Vagina (tissue), 2 donors: ENCODE results near the gene ERN1. TPM values are rescaled to one million over a fixed set of nuclear protein-coding genes. Genes with fewer than 3 reads are reported as not detected.

Source experiments
- DNase-seq, 2 donors: peaks; one replicate each; pipeline ENCODE4 v3.0.0-alpha.2; 2017; ENCODE audit errors: extremely low spot score in 2 of 2
- H3K27ac ChIP-seq: fragments of 200-600 bp; sonication (generic); one replicate; pipeline ENCODE4 v1.5.1; 2019
- H3K27me3 ChIP-seq: fragments of 200-600 bp; sonication (generic); one replicate; pipeline ENCODE4 v1.5.1; 2019
- H3K36me3 ChIP-seq, 2 donors: fragments of 200-600 bp; sonication (generic); one replicate each; pipeline ENCODE4 v1.5.1; 2017 to 2019
- H3K4me1 ChIP-seq: fragments of 200-600 bp; sonication (generic); one replicate; pipeline ENCODE4 v1.5.1; 2019
- H3K4me3 ChIP-seq, 2 donors: fragments of 200-600 bp; sonication (generic); 1 replicate in 1 of 2; 2 replicates in 1 of 2; pipeline ENCODE4 v1.5.1; 2016 to 2019
- H3K9me3 ChIP-seq: fragments of 200-600 bp; sonication (generic); one replicate; pipeline ENCODE4 v1.5.1; 2019
- POLR2A ChIP-seq, 2 donors: fragments of 450-650 bp; IDR thresholded peaks; one replicate each; pipeline ENCODE4 v1.6.1; 2017; ENCODE audit warnings: antibody characterized with exemption in 2 of 2, mild to moderate bottlenecking in 2 of 2, moderate library complexity in 2 of 2
- POLR2AphosphoS5 ChIP-seq, 2 donors: sonication (generic); formaldehyde crosslinking; IDR thresholded peaks; one replicate each; pipeline ENCODE4 v1.9.0; 2017; ENCODE audit warnings: antibody characterized with exemption in 2 of 2, mild to moderate bottlenecking in 2 of 2, low read depth in 1 of 2; ENCODE audit not compliant: insufficient read depth in 1 of 2
- intact Hi-C: fragments of 100-400 bp; cut with DNase I; formaldehyde crosslinking; loops from one replicate; pipeline ENCODE4 v1.15.1; 2023
- total RNA-seq: library from RNA; depleted of rRNA; stranded (reverse); fragments of >200 nt; gene quantifications from one replicate; pipeline ENCODE4 v1.2.3, GENCODE V29; 2016
- TF ChIP-seq, protein P1 (sequence below), 3 experiments: fragments of 450-650 bp in 2 of 3; fragments of 200-600 bp in 1 of 3; sonication (generic) in 1 of 3; IDR thresholded peaks; one replicate each; pipeline ENCODE4 v1.5.1; 2017 to 2019; ENCODE audit warnings: antibody characterized with exemption in 3 of 3, mild to moderate bottlenecking in 2 of 3, moderate library complexity in 2 of 3

The ERN1 gene
- total RNA-seq, 1 donor from 2014 or later: 31.4 TPM

DNA sequence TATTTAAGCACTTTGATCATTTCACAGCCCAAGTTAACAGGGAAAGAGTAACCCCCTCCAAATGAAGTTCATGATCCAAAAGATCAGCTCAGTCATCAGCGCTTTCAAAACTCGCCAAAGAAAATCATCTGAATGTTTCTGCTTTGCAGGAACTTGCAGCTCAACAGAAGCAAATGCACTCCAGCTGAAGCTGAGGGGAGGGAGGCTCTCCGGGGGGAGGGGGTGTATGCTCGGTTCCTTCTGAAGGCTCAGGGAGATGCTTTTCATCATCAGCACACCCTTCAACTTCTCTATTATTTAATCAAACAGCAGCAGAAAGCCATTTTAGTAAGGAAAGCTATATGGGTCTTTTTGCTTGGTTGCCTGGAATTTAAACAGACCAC, 24.4 kb upstream of the ERN1 start:
- intact Hi-C loops: no loop called here
- Histone ChIP-seq H3K4me3 (no peak overlapping the region), H3K4me1 (peaks cover 36% of the 10 kb centered on the region), H3K27me3 (no peaks in the 10 kb centered on the region), H3K27ac (peak overlapping the region; percentile 56), H3K9me3 (no peaks in the 10 kb centered on the region), H3K36me3 (peaks cover 0 to 10% of the 10 kb centered on the region in 2 donors)
- DNase-seq: no peak
- TF ChIP-seq, protein P1, sequence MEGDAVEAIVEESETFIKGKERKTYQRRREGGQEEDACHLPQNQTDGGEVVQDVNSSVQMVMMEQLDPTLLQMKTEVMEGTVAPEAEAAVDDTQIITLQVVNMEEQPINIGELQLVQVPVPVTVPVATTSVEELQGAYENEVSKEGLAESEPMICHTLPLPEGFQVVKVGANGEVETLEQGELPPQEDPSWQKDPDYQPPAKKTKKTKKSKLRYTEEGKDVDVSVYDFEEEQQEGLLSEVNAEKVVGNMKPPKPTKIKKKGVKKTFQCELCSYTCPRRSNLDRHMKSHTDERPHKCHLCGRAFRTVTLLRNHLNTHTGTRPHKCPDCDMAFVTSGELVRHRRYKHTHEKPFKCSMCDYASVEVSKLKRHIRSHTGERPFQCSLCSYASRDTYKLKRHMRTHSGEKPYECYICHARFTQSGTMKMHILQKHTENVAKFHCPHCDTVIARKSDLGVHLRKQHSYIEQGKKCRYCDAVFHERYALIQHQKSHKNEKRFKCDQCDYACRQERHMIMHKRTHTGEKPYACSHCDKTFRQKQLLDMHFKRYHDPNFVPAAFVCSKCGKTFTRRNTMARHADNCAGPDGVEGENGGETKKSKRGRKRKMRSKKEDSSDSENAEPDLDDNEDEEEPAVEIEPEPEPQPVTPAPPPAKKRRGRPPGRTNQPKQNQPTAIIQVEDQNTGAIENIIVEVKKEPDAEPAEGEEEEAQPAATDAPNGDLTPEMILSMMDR (IDR thresholded peaks at IDR 0.05): no peak
- no peak for TF ChIP-seq POLR2A (IDR thresholded peaks at IDR 0.05)

GRCh38 chr17:64153565-64154312, 23.8 kb upstream of the ERN1 start:
- Histone ChIP-seq H3K27me3 (no peaks in the 10 kb centered on the region), H3K4me3 (no peak overlapping the region), H3K4me1 (peaks cover 32% of the 10 kb centered on the region), H3K36me3 (peaks cover 0 to 10% of the 10 kb centered on the region in 2 donors), H3K27ac (no peak overlapping the region), H3K9me3 (no peaks in the 10 kb centered on the region)
- intact Hi-C loops: no loop called here
- no peak for DNase-seq
- no peak for TF ChIP-seq POLR2AphosphoS5 (IDR thresholded peaks at IDR 0.05; ENCODE audit: insufficient read depth in 1 of 2, low read depth in 1 of 2)
- TF ChIP-seq POLR2A (IDR thresholded peaks at IDR 0.05): no peak
- TF ChIP-seq, protein P1 (IDR thresholded peaks at IDR 0.05): no peak

GRCh38 chr17:64152428-64153125, 22.6 kb upstream of the ERN1 start:
- no peaks in the 10 kb centered on the region for H3K9me3 ChIP-seq
- TF ChIP-seq POLR2AphosphoS5 (IDR thresholded peaks at IDR 0.05; ENCODE audit: insufficient read depth in 1 of 2, low read depth in 1 of 2): no peak
- TF ChIP-seq, protein P1 (IDR thresholded peaks at IDR 0.05): no peak
- TF ChIP-seq POLR2A (IDR thresholded peaks at IDR 0.05): no peak
- H3K27ac ChIP-seq: no peak overlapping the region
- H3K4me1 ChIP-seq: peaks cover 42% of the 10 kb centered on the region
- DNase-seq: no peak
- H3K4me3 ChIP-seq: no peak overlapping the region
- intact Hi-C loops: no loop called here
- peaks cover 0 to 10% of the 10 kb centered on the region in 2 donors for H3K36me3 ChIP-seq
- no peaks in the 10 kb centered on the region for H3K27me3 ChIP-seq

DNA sequence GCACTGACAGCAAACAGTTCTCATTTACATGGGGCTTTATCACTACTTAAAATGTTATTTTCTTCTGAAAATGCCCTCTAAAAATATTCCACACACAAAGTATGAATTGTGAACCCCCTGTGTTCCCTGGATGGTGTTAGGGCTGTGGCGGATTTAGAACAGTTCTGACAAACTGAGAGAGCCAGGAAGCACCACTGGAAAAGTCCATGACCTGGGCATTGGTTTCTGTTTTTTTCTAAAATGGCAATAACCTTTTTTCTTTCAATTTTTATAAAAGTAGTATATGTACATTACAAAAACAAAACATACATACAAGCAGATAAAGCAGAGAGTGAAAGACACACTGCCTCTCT, 21.0 kb upstream of the ERN1 start:
- H3K9me3 ChIP-seq: no peaks in the 10 kb centered on the region
- peaks cover 39% of the 10 kb centered on the region for H3K4me1 ChIP-seq
- TF ChIP-seq POLR2A (IDR thresholded peaks at IDR 0.05) (no peak), POLR2AphosphoS5 (IDR thresholded peaks at IDR 0.05; ENCODE audit: insufficient read depth in 1 of 2, low read depth in 1 of 2) (no peak)
- TF ChIP-seq, protein P1 (IDR thresholded peaks at IDR 0.05): no peak
- peak overlapping the region; percentile 1 for H3K27ac ChIP-seq
- DNase-seq: no peak
- peaks cover 0 to 10% of the 10 kb centered on the region in 2 donors for H3K36me3 ChIP-seq
- no peak overlapping the region for H3K4me3 ChIP-seq
- intact Hi-C loops: no loop called here
- no peaks in the 10 kb centered on the region for H3K27me3 ChIP-seq
